HL-60/S4 treated with phorbol 12-myristate 13-acetate at 8.2 ng/mL for 4 days and 3 days (cell line): ENCODE results near the gene ZBTB33.

Source experiments
- in situ Hi-C: fragments of 300-500 bp; cut with MboI; formaldehyde crosslinking; loops from 2 replicates; pipeline ENCODE4 v1.15.0; 2022; ENCODE audit warnings: low sequenced_read_pairs

ZBTB33 gene

GRCh38 chrX:120304256-120304655 is 53.6 kb downstream of the ZBTB33 start:
- in situ Hi-C loops, result no loop called here

- in situ Hi-C loops, result no loop called here
These were observed 55.0 kb downstream of the ZBTB33 start for GRCh38 chrX:120305531-120306141.

- in situ Hi-C loops, result no loop called here
These were observed 56.0 kb downstream of the ZBTB33 start for GRCh38 chrX:120306630-120307029.
